D341Med (cell line): Measurements from ENCODE around the gene GPRC5B.

Experiments
- DNase-seq: peaks from one replicate; pipeline ENCODE4 v3.0.0; 2012; ENCODE audit warnings: low spot score

Gene GPRC5B

GRCh38 chr16:19884611-19885450 is at the start of gene GPRC5B:
Gene GPRC5B (minus strand): TSS chr16:19884848. CDS start chr16:19872845, 12,003 bp downstream.
- DNase-seq, result peak; percentile 89

DNA sequence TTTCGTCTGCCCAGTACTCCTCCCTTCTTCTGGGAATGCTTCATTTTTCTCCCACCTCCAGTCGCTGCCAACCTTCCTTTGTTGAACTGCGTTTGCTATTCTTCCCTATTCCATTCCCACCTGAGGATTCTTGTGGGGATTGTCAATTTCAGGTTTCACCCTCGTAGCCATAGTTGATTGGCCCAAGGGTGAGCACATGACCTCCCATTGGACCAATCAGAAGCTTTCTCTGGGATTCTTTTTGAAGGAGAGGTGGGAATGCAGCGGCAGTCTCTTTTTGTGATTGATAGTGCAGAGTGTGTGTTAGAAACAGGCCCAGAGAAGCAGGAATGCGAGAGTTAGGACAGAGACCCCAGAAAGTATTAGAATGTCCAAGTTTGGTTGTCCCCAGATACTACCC is 49.1 kb upstream of the GPRC5B start:
- DNase-seq, result no peak

DNA sequence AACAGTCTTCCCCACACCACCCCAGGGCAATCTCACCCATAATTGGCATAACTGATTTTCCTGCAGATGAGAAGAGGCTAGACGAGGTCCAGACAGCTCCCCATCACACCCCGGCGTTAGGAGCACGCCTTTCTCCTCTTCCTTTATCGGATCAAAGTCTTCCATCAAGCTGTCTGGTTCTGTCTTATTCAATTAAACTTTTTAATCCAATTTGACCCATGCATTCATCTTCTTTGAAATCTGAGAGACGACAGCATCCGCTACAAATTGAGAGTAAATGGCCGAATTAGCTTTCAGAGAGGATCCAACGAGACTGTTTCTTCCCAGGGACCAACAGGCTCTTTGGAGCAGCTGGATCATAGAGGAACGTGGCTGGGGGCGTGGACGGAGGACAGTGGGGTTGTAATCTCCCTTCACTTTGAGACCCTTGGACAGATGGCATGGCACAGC is 44.4 kb upstream of the GPRC5B start:
- DNase-seq, result no peak

- DNase-seq, result no peak
Measured at GRCh38 chr16:19928432-19928831, 43.8 kb upstream of the GPRC5B start.

DNA sequence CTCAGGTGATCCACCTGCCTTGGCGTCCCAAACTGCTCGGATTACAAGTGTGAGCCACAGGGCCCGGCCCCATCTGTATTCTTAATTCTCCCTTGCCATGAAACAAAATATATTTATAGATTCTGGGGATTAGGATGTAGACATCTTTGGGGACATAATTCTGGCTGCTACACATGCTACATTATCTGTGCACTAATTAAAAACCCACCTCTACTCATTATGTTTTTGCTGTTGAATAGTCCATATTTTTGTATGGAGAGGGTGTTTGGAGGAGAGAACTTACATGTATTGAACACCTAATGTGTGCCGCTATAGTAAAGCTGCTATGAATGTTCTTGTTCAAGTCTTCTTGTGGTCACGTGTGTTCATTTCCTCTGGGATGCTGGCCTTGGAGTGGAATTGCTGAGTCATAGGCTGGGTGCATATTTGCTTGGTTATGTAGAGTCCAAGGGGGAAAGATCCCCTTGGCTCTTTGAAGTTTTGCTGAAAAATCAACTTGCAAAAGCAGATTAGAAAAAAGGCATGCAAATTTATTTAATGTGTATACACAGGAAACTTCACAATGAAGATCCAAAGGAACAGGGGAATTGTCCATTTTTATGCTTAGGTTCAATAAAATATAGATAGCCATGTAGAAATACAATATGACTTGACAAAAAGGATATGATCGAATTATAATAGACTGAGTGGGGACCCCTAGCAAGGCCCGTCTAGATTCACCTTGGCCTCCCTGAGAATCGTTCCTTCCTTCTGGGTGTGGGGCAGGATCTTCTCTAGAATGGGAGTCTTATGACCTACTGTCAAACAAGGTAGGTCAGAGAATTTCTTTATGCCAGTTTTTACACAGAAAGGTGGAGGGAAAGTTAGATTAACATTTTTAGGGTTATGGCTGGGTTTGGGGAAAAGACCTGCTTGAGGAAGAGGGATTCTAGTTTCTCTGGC is 42.1 kb upstream of the GPRC5B start:
- DNase-seq, result no peak

DNA sequence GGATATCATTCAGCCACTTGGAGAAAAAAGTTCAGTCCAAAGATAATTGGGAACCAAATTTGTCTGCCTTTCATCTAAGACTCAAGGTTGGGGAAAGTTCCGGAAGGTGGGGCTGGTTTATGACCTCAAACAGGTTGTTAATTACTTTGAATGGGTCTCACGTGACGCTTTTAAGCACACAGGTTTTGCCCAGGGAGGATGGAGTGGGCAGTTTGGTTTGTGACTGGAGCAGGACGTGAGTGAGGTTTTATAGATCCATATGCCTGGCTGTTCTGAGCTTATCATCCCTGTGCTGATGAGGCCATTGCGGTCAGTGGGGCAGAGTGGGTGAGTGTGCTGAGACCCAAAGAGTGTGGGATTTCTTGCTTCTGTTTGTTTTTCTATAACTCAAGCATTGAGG is 38.7 kb upstream of the GPRC5B start:
- no peak for DNase-seq

- no peak for DNase-seq
Measured at GRCh38 chr16:19919142-19919541, 34.5 kb upstream of the GPRC5B start.

DNA sequence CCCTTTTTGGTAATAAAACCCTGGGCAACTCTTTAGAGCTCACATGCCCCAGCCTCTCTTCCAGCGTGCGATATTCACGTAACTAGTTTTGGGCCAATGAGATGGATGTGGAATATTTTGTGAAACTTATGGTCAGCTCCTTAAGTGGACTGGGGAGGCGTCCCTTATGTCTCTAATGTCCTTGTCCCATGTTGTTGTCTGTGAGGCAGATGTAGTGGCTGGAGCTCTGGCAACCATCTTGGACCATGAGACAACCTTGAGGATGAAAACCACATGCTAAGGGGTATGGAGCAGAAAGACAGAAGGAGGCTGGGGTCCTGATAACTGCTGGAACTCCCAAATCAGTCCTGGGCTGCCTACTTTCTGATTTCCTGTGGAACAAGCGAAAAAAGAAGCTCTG is 31.4 kb upstream of the GPRC5B start:
- DNase-seq, result no peak

DNA sequence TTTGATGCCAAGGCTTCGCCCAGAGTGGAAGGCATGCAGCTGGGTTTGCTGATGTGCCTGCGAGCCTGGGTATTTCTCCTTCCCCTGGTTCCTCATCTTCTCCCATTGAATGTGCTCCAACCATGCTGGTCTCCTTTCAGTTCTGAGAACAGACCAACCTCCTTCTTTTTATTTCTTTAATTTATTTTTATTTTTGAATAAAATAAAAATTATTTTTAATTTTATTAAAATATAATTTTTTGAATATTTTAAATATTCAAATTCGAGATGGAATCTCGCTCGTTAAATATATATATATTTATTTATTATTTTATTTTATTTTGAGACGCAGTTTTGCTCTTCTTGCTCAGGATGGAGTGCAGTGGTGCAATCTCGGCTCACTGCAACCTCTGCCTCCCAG is 30.2 kb upstream of the GPRC5B start:
- DNase-seq, result no peak

- no peak for DNase-seq
Measured at GRCh38 chr16:19913340-19913645, 28.6 kb upstream of the GPRC5B start.

- DNase-seq, result no peak
Measured at GRCh38 chr16:19912455-19913339, 28.0 kb upstream of the GPRC5B start.

- no peak for DNase-seq
Measured at GRCh38 chr16:19911747-19912454, 27.3 kb upstream of the GPRC5B start.

DNA sequence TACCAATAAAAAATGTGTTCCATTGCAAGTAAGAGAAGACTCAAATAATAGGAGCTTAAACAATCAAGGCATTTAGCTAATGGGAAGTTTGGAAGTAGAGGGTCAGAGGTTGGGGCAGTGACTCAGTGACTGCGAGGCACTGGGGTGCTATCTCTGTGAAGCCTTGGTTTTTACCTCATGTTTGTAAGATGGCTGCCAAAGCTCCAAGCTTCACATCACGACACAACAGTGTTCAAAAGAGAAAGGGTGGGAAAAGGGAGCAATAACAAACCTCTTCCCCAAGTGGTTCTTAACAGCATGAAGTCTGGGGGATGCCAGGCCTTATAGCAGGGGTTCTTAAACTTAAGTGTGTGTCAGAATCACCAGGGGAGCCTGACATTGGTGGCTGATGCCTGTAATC is 26.6 kb upstream of the GPRC5B start:
- no peak for DNase-seq

DNA sequence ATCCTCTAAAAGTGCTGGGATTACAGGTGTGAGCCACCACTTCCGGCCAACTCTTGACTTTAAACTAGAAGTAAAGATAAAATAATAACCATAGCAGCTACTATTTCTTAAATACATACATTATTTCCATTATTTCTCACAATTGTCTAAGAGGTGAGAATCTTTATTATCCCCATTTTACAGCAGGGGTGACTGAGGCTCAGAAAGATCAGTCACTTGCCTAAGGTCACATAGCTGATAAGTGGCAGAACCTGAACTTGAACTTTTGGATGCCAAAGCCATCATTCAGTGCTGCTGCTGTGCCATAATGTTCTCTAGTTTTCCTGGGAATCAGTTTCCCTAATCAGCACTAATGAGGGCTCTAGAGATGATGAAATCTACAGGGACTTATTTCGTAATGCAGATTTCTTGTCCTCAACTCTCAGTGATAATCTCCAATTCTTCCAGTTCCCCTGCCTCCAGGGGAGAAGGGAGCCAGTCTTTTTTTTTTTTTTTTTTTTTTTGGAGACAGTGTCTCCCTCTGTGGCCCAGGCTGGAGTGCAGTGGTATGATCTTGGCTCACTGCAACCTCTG is 25.2 kb upstream of the GPRC5B start:
- DNase-seq, result no peak

- no peak for DNase-seq
Measured at GRCh38 chr16:19908921-19909320, 24.3 kb upstream of the GPRC5B start.

DNA sequence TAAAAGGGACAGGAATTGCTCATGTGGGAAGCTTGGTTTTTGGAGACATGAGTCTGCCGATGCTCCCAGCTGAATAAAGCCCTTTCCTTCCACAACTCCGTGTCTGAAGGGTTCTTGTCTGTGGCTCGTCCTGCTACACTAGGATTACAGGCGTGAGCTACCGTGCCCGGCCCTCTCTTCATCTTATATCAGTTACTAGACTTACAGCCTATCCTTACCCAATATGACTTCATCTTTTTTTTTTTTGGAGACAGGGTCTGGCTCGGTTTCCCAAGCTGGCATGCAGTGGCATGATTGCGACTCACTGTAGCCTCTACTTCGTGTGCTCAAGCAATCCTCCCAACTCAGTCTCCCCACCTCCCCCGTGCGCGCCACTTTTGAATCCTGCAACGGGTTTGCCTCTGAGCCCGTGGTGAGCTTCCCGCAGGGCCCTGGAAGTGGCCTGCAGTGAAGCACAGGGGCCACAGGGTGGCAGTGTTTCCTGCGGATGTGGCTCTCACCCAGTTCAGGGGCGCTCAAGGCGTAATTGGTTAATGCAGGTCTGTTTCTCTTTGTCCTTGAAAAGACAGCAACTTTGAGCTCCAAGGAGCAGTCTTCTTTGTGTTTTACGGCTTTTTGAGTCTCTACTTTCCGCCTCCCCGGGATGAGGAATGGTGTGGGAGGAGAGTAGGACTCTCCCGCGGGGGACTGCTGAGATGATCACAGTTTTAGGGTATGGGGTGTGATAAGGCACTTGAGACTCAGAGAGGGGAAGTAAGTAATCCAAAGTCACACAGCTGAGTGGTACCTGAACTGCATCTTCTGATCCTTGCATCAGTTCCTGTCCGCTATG is 22.7 kb upstream of the GPRC5B start:
- peak; percentile 86 for DNase-seq

DNA sequence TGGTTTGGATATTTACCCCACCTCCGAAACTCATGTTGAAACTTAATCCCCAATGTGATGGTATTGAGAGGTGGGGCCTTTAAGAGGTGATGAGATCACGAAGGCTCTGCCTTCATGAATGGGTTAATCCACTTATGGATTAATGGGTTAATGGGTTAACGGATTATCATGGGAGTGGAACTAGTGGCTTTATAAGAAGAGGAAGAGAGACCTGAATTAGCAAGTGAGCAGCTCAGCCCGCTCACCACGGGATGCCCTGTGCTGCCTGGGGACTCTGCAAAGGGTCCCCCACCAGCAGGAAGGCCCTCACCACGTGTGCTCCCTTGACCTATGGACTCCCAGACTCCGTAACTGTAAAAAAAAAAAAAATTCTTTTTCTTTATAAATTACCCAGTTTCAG is 16.5 kb upstream of the GPRC5B start:
- DNase-seq, result no peak

DNA sequence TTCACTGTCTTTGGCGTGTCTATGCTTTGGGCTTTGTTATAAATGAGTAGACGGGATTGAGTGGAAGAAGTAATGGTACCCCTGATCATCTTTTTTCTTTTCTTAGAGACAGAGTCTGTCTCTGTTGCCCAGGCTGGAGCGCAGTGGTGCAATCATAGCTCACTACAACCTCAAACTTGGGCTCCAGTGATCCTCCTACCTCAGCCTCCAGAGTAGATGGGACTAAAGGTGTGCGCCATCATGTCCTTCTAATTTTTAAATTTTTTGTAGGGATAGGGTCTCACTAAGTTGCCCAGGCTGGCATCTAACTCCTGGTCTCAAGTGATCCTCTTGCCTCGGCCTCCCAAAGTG is 14.9 kb upstream of the GPRC5B start:
- no peak for DNase-seq

- DNase-seq, result peak; percentile 52
Measured at GRCh38 chr16:19898924-19899604, 14.4 kb upstream of the GPRC5B start.

GRCh38 chr16:19898166-19898565 is 13.5 kb upstream of the GPRC5B start:
- no peak for DNase-seq
